Activated CD4-positive, alpha-beta T cell treated with anti-CD3 and anti-CD28 coated beads, Interleukin-2, amount 10 ng/mL, durations not matched to agents 24 days and 14 days (primary cell): ENCODE data around the gene PTPRN2. TPM values are rescaled to one million over a fixed set of nuclear protein-coding genes. Genes with fewer than 3 reads are reported as not detected.
"Not testable (repeated sequence)": the region's sequence is repeated elsewhere in the genome, so short reads cannot be mapped to it uniquely, and the experiment has no call there.

Source experiments
- DNase-seq: peaks from one replicate; pipeline ENCODE4 v3.0.0; 2022
- H3K27ac Mint-ChIP-seq: one replicate; pipeline ENCODE4 v1.8.0; 2022; ENCODE audit warnings: mild to moderate bottlenecking, mixed read lengths
- H3K27me3 Mint-ChIP-seq: one replicate; pipeline ENCODE4 v1.8.0; 2022; ENCODE audit warnings: mixed read lengths
- H3K36me3 Mint-ChIP-seq: one replicate; pipeline ENCODE4 v1.8.0; 2022; ENCODE audit warnings: low read depth, mild to moderate bottlenecking, mixed read lengths
- H3K4me1 Mint-ChIP-seq: one replicate; pipeline ENCODE4 v1.8.0; 2021; ENCODE audit warnings: mixed read lengths
- H3K4me3 Mint-ChIP-seq: one replicate; pipeline ENCODE4 v1.8.0; 2022; ENCODE audit warnings: mild to moderate bottlenecking, moderate library complexity, mixed read lengths
- H3K9me3 Mint-ChIP-seq: one replicate; pipeline ENCODE4 v1.8.0; 2021; ENCODE audit warnings: mixed read lengths
- intact Hi-C: fragments of 100-400 bp; cut with micrococcal nuclease; formaldehyde crosslinking; loops from one replicate; pipeline ENCODE4 v1.15.1; 2023
- total RNA-seq: library from RNA; stranded (reverse); gene quantifications from 2 replicates; pipeline ENCODE4 v1.2.3, GENCODE V29; 2022

PTPRN2 gene
- total RNA-seq, 1 donor from 2014 or later: 0.33 TPM

- intact Hi-C loops: no loop called here
- H3K27me3 Mint-ChIP-seq: no peaks in the 10 kb centered on the region
- no peak overlapping the region for H3K4me3 Mint-ChIP-seq
- H3K27ac Mint-ChIP-seq: no peak overlapping the region
- no peaks in the 10 kb centered on the region for H3K36me3 Mint-ChIP-seq
- H3K4me1 Mint-ChIP-seq: no peaks in the 10 kb centered on the region
- H3K9me3 Mint-ChIP-seq: no peaks in the 10 kb centered on the region
- no peak for DNase-seq
Observed at GRCh38 chr7:157731126-157731525, 856.5 kb downstream of the PTPRN2 start.

GRCh38 chr7:157730614-157731013 lies 857.0 kb downstream of the PTPRN2 start:
- Mint-ChIP-seq H3K4me1 (no peaks in the 10 kb centered on the region), H3K9me3 (no peaks in the 10 kb centered on the region), H3K27ac (no peak overlapping the region), H3K4me3 (no peak overlapping the region), H3K36me3 (no peaks in the 10 kb centered on the region), H3K27me3 (no peaks in the 10 kb centered on the region)
- intact Hi-C loops: no loop called here
- DNase-seq: no peak

- DNase-seq: no peak
- Mint-ChIP-seq H3K4me3 (no peak overlapping the region), H3K36me3 (no peaks in the 10 kb centered on the region), H3K27me3 (no peaks in the 10 kb centered on the region), H3K9me3 (no peaks in the 10 kb centered on the region), H3K4me1 (no peaks in the 10 kb centered on the region), H3K27ac (no peak overlapping the region)
- intact Hi-C loops: no loop called here
Observed at GRCh38 chr7:157729566-157729965, 858.1 kb downstream of the PTPRN2 start.

DNA sequence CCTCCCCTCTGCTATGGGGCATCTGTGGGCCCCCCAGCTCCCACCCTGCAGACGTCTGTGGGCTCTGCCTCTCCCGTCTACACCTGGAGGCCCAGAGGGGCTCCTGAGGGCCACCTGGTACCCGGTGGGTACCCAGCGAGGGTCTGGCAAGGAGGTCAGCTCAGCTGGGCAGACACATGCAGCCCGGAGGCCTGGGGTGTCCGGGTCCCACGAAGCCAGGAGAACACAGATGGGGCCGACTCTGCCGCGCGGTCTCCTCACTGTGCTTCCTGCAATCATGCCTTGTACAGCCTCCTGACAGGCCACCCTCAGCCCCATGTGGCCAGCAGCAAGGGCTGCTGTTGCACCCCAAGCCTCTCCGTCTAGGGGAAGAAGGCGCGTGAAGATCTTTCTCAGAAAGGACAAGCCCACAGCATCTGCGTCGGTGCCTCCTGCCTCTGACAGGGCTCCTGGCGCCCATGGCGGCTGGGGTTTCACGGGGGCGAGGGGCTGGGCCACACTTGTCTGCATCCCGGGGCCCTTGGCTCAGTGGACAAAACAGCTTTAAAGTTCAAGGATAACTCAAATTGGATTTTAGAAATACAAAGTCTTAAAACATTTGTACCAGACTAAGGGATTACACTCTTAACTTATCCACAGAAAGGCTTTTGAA lies 859.5 kb downstream of the PTPRN2 start:
- H3K4me3 Mint-ChIP-seq: no peak overlapping the region
- H3K36me3 Mint-ChIP-seq: no peaks in the 10 kb centered on the region
- no peaks in the 10 kb centered on the region for H3K27me3 Mint-ChIP-seq
- H3K9me3 Mint-ChIP-seq: no peaks in the 10 kb centered on the region
- H3K27ac Mint-ChIP-seq: no peak overlapping the region
- no peaks in the 10 kb centered on the region for H3K4me1 Mint-ChIP-seq
- DNase-seq: no peak
- intact Hi-C loops: no loop called here

- H3K36me3 Mint-ChIP-seq: no peaks in the 10 kb centered on the region
- no peak overlapping the region for H3K27ac Mint-ChIP-seq
- no peak overlapping the region for H3K4me3 Mint-ChIP-seq
- DNase-seq: no peak
- no peaks in the 10 kb centered on the region for H3K4me1 Mint-ChIP-seq
- intact Hi-C loops: no loop called here
- no peaks in the 10 kb centered on the region for H3K9me3 Mint-ChIP-seq
- H3K27me3 Mint-ChIP-seq: no peaks in the 10 kb centered on the region
Observed at GRCh38 chr7:157726764-157727163, 860.9 kb downstream of the PTPRN2 start.

DNA sequence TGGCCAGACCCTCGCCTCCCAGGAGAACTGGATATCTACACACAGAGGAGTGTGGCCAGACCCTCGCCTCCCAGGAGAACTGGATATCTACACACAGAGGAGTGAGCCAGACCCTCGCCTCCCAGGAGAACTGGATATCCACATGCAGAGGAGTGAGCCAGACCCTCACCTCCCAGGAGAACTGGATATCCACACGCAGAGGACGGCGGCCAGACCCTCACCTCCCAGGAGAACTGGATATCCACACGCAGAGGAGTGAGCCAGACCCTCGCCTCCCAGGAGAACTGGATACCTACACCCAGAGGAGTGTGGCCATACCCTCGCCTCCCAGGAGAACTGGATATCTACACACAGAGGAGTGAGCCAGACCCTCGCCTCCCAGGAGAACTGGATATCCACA lies 862.3 kb downstream of the PTPRN2 start:
- H3K9me3 Mint-ChIP-seq, H3K36me3 Mint-ChIP-seq, H3K27me3 Mint-ChIP-seq, H3K4me1 Mint-ChIP-seq, DNase-seq, H3K4me3 Mint-ChIP-seq, intact Hi-C loops, H3K27ac Mint-ChIP-seq: not testable (repeated sequence)

GRCh38 chr7:157723205-157723604 lies 864.4 kb downstream of the PTPRN2 start:
- H3K27ac Mint-ChIP-seq: no peak overlapping the region
- no peaks in the 10 kb centered on the region for H3K27me3 Mint-ChIP-seq
- no peak overlapping the region for H3K4me3 Mint-ChIP-seq
- H3K9me3 Mint-ChIP-seq: no peaks in the 10 kb centered on the region
- no peaks in the 10 kb centered on the region for H3K36me3 Mint-ChIP-seq
- intact Hi-C loops: no loop called here
- no peak for DNase-seq
- H3K4me1 Mint-ChIP-seq: no peaks in the 10 kb centered on the region

GRCh38 chr7:157722137-157723060 lies 865.2 kb downstream of the PTPRN2 start:
- no peaks in the 10 kb centered on the region for H3K36me3 Mint-ChIP-seq
- no peaks in the 10 kb centered on the region for H3K4me1 Mint-ChIP-seq
- H3K4me3 Mint-ChIP-seq: no peak overlapping the region
- no peak for DNase-seq
- intact Hi-C loops: no loop called here
- no peaks in the 10 kb centered on the region for H3K9me3 Mint-ChIP-seq
- no peaks in the 10 kb centered on the region for H3K27me3 Mint-ChIP-seq
- no peak overlapping the region for H3K27ac Mint-ChIP-seq

DNA sequence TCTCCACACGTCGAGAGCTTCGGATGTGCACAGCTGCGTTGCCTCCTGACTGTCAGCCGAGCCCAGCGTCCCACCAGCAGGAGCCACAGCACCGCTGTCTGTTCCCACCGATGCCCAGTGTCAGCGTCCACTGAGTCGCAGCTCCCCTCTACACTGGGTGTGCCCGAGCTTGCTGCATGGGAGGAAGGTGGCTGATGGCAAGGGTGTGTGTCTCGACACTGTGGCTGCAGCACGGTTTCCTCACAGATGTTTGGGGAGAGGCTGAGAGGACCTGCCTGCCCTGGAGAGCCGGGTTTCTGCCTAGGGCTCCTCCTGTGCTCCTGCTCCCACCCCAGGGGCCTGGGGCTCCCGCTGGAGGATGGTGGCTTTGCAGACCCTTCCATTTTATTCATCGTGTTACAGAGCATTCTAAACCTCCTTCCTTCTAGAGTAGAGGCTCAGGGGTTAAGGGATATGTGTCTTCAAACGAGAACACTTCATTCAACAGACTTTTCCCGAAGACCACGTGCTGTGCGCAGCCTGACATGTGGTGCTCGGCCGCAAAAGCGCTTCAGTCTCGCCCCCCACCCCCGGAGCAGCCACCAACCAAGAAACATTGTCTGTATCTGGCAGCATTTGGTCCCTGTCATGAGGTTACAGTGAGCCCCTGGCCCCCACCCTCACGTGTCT lies 866.0 kb downstream of the PTPRN2 start:
- Mint-ChIP-seq H3K36me3 (no peaks in the 10 kb centered on the region), H3K27ac (no peak overlapping the region), H3K9me3 (no peaks in the 10 kb centered on the region), H3K4me1 (no peaks in the 10 kb centered on the region), H3K4me3 (no peak overlapping the region), H3K27me3 (no peaks in the 10 kb centered on the region)
- DNase-seq: no peak
- intact Hi-C loops: no loop called here

DNA sequence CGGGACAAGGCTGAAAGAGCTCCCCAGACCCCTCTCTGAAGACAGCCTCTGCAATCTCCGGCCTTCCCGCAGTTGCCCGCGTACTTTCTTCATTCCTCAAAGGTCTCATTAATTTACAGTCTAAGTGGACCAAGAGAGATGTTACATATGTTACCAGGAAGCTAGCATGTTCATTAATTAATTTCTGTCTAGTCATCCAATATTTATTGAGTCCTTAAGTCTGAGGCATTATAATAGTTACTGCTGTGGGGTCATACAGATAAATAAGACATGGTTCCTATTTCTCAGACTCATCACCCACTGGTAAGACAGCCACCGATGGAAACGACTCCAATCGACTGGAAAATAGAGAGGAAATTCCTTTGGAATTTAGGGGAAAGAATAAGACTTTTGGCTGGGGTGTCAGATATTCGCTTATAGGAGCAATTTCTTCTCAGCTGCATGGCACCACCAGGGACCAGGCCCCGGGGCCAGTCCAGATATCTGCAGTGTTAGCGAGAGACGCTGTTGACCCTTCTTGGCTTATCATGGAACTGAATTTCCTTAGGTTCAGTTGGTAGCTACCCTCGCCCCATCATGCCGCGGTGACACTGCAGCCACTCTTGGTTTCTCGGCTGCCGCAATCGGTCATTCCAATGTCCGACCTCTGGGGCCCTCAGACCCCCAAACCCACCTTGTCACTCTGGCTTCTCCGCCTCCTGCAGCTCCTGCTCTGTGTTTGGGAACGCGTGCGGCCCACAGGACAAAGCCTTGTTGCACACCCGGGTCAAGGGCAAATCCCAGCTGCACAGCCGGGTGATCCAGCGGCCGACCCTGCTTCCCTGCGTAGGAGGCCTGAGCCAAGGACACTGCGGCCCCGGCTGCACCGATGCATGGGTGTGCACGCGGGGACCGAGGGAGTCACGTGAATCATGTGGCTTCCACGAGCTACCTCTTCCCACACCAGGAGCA lies 867.6 kb downstream of the PTPRN2 start:
- no peaks in the 10 kb centered on the region for H3K27me3 Mint-ChIP-seq
- no peaks in the 10 kb centered on the region for H3K36me3 Mint-ChIP-seq
- intact Hi-C loops: no loop called here
- DNase-seq: no peak
- H3K4me3 Mint-ChIP-seq: no peak overlapping the region
- H3K27ac Mint-ChIP-seq: no peak overlapping the region
- H3K4me1 Mint-ChIP-seq: no peaks in the 10 kb centered on the region
- H3K9me3 Mint-ChIP-seq: no peaks in the 10 kb centered on the region

DNA sequence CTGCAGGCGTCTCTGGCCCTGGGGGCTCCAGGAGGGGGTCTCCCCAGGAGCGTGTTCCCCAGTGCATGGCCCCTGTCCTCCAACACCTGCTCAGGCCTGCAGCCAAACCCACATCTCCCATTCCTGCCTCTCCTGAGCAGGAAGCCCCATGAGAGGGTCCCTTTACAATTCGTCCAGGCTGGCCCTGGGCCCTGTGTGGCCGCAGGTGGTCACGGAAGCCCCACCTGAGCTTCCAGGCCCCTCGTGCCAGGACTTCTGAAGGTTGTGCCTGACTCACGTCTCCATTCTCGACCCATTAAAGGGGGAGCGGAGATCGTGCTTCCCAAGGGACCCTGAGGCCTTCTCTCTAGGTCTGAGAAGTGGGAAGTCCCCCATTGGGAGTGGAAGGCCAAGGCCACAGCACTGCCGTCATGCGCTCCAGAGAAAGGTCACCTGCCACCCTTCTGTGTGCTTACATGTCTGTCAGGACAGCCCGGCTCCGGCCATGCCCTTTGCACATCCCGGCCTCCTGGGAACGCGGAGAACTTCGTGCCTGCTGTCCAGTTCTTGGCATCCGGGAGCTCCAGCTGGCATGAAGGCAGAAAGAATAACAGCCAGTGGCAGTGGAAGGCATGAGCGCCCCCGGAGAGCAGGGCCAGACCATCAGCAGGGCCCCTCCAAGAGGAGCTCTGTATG lies 868.5 kb downstream of the PTPRN2 start:
- Mint-ChIP-seq H3K4me3 (no peak overlapping the region), H3K36me3 (no peaks in the 10 kb centered on the region), H3K4me1 (no peaks in the 10 kb centered on the region), H3K27me3 (no peaks in the 10 kb centered on the region), H3K9me3 (no peaks in the 10 kb centered on the region), H3K27ac (no peak overlapping the region)
- DNase-seq: no peak
- intact Hi-C loops: no loop called here

DNA sequence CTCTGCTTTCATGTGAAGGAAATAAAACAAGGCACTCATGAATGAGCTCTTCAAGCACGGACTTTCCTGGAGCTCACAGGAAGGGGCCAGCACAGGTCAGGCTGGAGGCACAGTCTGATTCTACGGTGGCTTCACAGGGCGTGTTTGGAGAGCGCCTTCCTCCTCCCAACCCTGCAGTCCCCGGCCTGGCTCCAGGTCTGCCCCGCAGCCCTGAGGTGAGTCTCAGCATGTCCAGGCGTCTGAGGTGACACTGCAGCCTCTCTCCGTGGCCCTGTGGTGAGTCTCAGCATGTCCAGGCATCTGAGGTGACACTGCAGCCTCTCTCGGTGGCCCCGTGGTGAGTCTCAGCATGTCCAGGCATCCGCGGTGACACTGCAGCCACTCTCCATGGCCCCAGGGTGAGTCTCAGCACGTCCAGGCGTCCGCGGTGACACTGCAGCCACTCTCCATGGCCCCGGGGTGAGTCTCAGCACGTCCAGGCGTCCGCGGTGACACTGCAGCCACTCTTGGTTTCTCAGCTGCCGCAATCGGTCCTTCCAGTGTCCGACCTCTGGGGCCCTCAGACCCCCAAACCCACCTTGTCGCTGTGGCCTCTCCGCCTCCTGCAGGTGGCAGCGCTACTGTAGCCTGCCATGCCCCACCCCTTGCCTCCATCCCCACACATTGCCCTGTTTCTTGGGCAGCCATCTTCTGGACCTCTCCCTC lies 869.2 kb downstream of the PTPRN2 start:
- no peaks in the 10 kb centered on the region for H3K36me3 Mint-ChIP-seq
- intact Hi-C loops: no loop called here
- H3K9me3 Mint-ChIP-seq: no peaks in the 10 kb centered on the region
- no peak overlapping the region for H3K27ac Mint-ChIP-seq
- DNase-seq: no peak
- H3K4me1 Mint-ChIP-seq: no peaks in the 10 kb centered on the region
- no peaks in the 10 kb centered on the region for H3K27me3 Mint-ChIP-seq
- H3K4me3 Mint-ChIP-seq: no peak overlapping the region
